SW 1271 (cell line): Measurements from ENCODE around the gene ZCCHC2.

Experiments
- DNase-seq, 2 experiments: peaks; one replicate each; lab custom pipeline; 2025; lab: John Stamatoyannopoulos, UW

The ZCCHC2 gene

GRCh38 chr18:62538881-62539280 lies 16.1 kb downstream of the ZCCHC2 start:
- no peak for DNase-seq

GRCh38 chr18:62539284-62540165 lies 16.7 kb downstream of the ZCCHC2 start:
- DNase-seq: no peak

GRCh38 chr18:62543021-62543420 lies 20.2 kb downstream of the ZCCHC2 start:
- no peak for DNase-seq

- DNase-seq: no peak
Measured at GRCh38 chr18:62545098-62545497, 22.3 kb downstream of the ZCCHC2 start.

GRCh38 chr18:62549755-62550154 lies 26.9 kb downstream of the ZCCHC2 start:
- DNase-seq: no peak

- DNase-seq: no peak
Measured at GRCh38 chr18:62550746-62551145, 27.9 kb downstream of the ZCCHC2 start.

GRCh38 chr18:62551972-62552513 lies 29.2 kb downstream of the ZCCHC2 start:
- no peak for DNase-seq

GRCh38 chr18:62554061-62554815 lies 31.4 kb downstream of the ZCCHC2 start:
- no peak for DNase-seq

GRCh38 chr18:62555135-62555534 lies 32.3 kb downstream of the ZCCHC2 start:
- DNase-seq: peak in 1 of 2 experiments; percentile 11

GRCh38 chr18:62556397-62556796 lies 33.6 kb downstream of the ZCCHC2 start:
- no peak for DNase-seq

GRCh38 chr18:62558015-62558663 lies 35.3 kb downstream of the ZCCHC2 start:
- no peak for DNase-seq

- DNase-seq: no peak
Measured at GRCh38 chr18:62564044-62564443, 41.2 kb downstream of the ZCCHC2 start.

- DNase-seq: peak in 1 of 2 experiments; percentile 2
Measured at GRCh38 chr18:62566199-62566598, 43.4 kb downstream of the ZCCHC2 start.

GRCh38 chr18:62566818-62567217 lies 44.0 kb downstream of the ZCCHC2 start:
- no peak for DNase-seq

GRCh38 chr18:62569081-62569655 lies 46.3 kb downstream of the ZCCHC2 start:
- DNase-seq: no peak

- DNase-seq: no peak
Measured at GRCh38 chr18:62571037-62571436, 48.2 kb downstream of the ZCCHC2 start.

GRCh38 chr18:62571648-62572047 lies 48.8 kb downstream of the ZCCHC2 start:
- no peak for DNase-seq

- no peak for DNase-seq
Measured at GRCh38 chr18:62572456-62572855, 49.6 kb downstream of the ZCCHC2 start.

- no peak for DNase-seq
Measured at GRCh38 chr18:62574776-62575175, 52.0 kb downstream of the ZCCHC2 start.

GRCh38 chr18:62576271-62576670 lies 53.4 kb downstream of the ZCCHC2 start:
- DNase-seq: no peak

- no peak for DNase-seq
Measured at GRCh38 chr18:62576845-62577512, 54.2 kb downstream of the ZCCHC2 start.
